ENCODE measurements around the gene PRDM7.
"Not testable (repeated sequence)": the region's sequence is repeated elsewhere in the genome, so short reads cannot be mapped to it uniquely, and the experiment has no call there.

GRCh38 chr16:90007635-90008234 lies 69.4 kb downstream of the PRDM7 start:
- not testable (repeated sequence) for TF ChIP-seq CTCF, POLR2A (IDR thresholded peaks at IDR 0.05)

Measured in esophagus squamous epithelium (tissue), 4 donors.